ENCODE measurements around the gene SPIRE1. TPM values are rescaled to one million over a fixed set of nuclear protein-coding genes. Genes with fewer than 3 reads are reported as not detected.

SPIRE1 gene
- total RNA-seq, 2 donors from 2014 or later: 21.9 to 23.6 TPM

DNA sequence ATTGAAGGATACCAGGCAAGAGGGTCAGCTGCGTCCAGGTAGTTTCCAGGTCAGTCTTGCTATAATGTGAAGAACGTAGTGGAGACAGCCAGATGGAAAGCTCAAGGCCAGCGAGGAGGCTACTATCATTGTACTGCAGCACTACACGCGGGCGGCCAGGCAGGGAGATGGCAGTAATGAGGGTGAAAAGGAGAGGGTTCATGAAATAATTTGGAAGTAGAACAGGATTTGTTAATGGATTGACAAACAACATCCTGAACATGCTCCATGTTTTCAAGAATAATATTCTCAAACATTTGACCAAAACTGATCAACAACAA, 17.1 kb downstream of the SPIRE1 start:
- Histone ChIP-seq H3K4me1 (replicated peaks) (no peaks in the 10 kb centered on the region), H3K27me3 (replicated peaks; ENCODE audit: insufficient read depth) (no peaks in the 10 kb centered on the region), H3K4me3 (no peak overlapping the region), H3K36me3 (no peaks in the 10 kb centered on the region), H3K27ac (no peak overlapping the region), H3K9me3 (no peaks in the 10 kb centered on the region)
- 92% methylated on average over 6 of the region's 6 CpGs for WGBS
- TF ChIP-seq POLR2A (IDR thresholded peaks at IDR 0.05): no peak
- TF ChIP-seq, protein P1, sequence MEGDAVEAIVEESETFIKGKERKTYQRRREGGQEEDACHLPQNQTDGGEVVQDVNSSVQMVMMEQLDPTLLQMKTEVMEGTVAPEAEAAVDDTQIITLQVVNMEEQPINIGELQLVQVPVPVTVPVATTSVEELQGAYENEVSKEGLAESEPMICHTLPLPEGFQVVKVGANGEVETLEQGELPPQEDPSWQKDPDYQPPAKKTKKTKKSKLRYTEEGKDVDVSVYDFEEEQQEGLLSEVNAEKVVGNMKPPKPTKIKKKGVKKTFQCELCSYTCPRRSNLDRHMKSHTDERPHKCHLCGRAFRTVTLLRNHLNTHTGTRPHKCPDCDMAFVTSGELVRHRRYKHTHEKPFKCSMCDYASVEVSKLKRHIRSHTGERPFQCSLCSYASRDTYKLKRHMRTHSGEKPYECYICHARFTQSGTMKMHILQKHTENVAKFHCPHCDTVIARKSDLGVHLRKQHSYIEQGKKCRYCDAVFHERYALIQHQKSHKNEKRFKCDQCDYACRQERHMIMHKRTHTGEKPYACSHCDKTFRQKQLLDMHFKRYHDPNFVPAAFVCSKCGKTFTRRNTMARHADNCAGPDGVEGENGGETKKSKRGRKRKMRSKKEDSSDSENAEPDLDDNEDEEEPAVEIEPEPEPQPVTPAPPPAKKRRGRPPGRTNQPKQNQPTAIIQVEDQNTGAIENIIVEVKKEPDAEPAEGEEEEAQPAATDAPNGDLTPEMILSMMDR (IDR thresholded peaks at IDR 0.05): no peak
- no peak for TF ChIP-seq POLR2AphosphoS5 (IDR thresholded peaks at IDR 0.05)
- intact Hi-C loops (cut with DNase I): no loop called here
- no peak for DNase-seq (ENCODE audit: low spot score)

DNA sequence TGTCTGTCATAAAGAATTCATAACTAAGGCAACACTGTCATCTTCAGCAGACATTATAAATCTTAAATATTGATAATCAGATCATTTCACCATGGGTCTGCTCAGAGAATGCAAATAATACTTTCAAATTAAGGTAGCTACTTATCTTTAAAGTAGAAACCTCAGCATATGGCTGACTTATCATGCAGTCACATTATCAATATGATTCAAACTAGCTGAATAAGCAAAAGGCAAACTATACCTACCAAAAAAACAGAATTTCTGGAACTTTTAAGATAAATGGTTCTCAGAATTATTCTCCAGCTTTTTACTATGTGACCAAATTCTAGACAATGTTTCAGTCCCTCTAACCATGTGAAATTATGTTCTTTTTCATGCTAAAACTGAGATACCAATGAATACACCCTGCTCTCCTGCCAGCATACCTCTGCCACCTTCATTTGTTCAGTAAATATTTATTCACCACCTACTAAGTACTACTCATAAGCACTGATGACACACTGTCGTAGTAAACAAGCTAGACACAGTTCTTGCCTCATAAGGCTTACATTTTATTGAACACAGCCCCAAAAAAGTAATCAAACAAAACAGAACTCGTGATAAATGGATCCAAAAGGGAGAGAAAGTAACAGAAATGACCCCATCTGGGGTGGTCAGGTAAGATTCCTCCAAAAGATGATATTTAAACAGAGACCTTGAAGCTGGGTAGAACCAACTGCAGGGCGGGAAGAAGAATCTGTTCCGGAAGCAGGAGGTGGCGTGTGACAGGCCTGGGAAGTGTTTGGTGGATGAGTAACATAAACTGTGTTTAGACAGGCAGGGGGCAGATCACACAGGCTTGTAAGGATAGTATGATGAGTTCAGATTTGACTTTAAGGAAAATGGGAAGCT, 17.7 kb downstream of the SPIRE1 start:
- intact Hi-C loops (cut with DNase I): no loop called here
- Histone ChIP-seq H3K9me3 (no peaks in the 10 kb centered on the region), H3K4me3 (no peak overlapping the region), H3K4me1 (replicated peaks) (no peaks in the 10 kb centered on the region), H3K36me3 (no peaks in the 10 kb centered on the region), H3K27me3 (replicated peaks; ENCODE audit: insufficient read depth) (no peaks in the 10 kb centered on the region), H3K27ac (no peak overlapping the region)
- 63% methylated on average over 5 of the region's 5 CpGs for WGBS
- TF ChIP-seq POLR2A (IDR thresholded peaks at IDR 0.05) (no peak), POLR2AphosphoS5 (IDR thresholded peaks at IDR 0.05) (no peak)
- TF ChIP-seq, protein P1 (IDR thresholded peaks at IDR 0.05): no peak
- no peak for DNase-seq (ENCODE audit: low spot score)

DNA sequence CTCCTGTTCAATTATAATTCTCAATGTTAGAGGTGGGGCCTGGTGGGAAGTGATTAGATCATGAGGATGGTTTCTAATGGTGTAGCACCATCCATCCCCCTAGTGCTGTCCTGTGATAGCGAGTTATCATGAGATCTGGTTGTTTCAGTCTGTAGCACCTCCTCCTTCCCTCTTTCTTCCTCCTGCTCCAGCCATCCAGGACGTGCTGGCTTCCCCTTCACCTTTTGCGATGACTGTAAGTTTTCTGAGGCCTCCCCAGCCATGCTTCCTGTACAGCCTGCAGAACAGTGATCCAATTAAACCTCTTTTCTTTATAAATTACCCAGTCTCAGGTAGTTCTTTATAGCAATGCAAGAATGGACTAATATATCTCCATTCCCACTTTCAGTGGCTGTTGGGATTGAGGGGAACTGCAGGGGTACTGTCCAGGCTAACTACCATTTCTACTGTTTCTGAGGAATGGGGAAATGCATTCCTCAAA, 19.2 kb downstream of the SPIRE1 start:
- no peaks in the 10 kb centered on the region for H3K9me3 ChIP-seq
- no peak overlapping the region for H3K4me3 ChIP-seq
- DNase-seq (ENCODE audit: low spot score): no peak
- 67% methylated on average over 3 of the region's 3 CpGs for WGBS
- H3K36me3 ChIP-seq: no peaks in the 10 kb centered on the region
- TF ChIP-seq POLR2AphosphoS5 (IDR thresholded peaks at IDR 0.05) (no peak), POLR2A (IDR thresholded peaks at IDR 0.05) (no peak)
- TF ChIP-seq, protein P1 (IDR thresholded peaks at IDR 0.05): no peak
- intact Hi-C loops (cut with DNase I): no loop called here
- H3K27me3 ChIP-seq (replicated peaks; ENCODE audit: insufficient read depth): no peaks in the 10 kb centered on the region
- no peak overlapping the region for H3K27ac ChIP-seq
- no peaks in the 10 kb centered on the region for H3K4me1 ChIP-seq (replicated peaks)

DNA sequence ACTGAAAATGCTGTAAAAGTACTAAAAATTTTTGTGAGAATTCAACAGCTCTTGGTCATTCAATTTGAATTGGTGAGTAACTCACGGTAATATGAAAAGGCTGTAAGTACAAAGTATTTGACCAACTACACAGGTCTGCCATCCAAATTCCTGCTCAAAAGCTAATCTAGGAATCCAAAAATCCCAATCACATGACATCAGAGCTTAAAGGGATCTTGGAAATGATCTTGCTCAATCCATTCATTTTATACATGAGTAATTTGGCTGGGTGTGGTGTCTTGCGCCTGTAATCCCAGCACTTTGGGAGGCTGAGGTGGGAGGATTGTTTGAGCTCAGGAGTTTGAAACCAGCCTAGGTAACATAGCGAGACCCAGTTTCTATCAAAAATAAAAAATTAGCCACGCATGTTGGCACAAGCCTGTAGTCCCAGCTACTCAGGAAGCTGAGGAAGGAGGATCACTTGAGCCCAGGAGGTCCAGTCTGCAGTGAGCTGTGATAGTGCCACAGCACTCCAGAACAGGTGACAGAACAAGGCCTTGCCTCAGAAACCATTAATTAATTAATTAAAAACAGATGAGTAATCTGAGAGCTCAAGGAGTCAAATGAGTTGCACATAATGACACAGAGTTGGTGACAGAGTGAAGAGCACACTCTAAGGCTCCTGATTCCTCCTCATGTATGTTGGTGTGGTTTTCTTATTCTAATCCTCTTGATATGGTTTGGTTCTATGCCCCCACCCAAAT, 19.8 kb downstream of the SPIRE1 start:
- intact Hi-C loops (cut with DNase I): no loop called here
- no peak overlapping the region for H3K27ac ChIP-seq
- WGBS: 97% methylated on average over 4 of the region's 4 CpGs

More for the DNA sequence above, 19.8 kb downstream of the SPIRE1 start:
- DNase-seq (ENCODE audit: low spot score): no peak
- no peaks in the 10 kb centered on the region for H3K27me3 ChIP-seq (replicated peaks; ENCODE audit: insufficient read depth)
- no peak overlapping the region for H3K4me3 ChIP-seq
- H3K4me1 ChIP-seq (replicated peaks): no peaks in the 10 kb centered on the region
- H3K9me3 ChIP-seq: no peaks in the 10 kb centered on the region
- H3K36me3 ChIP-seq: no peaks in the 10 kb centered on the region
- TF ChIP-seq POLR2A (IDR thresholded peaks at IDR 0.05) (no peak), POLR2AphosphoS5 (IDR thresholded peaks at IDR 0.05) (no peak)
- TF ChIP-seq, protein P1 (IDR thresholded peaks at IDR 0.05): no peak

Measured in prostate gland (tissue), 2 donors.